HepG2 (cell line): Measurements from ENCODE around the gene SYNJ2. TPM values are rescaled to one million over a fixed set of nuclear protein-coding genes. Genes with fewer than 3 reads are reported as not detected.

Experiments
- AHDC1 ChIP-seq: sonication (generic); formaldehyde crosslinking; IDR thresholded peaks from 2 replicates; pipeline ENCODE4 v1.5.1; 2020; ENCODE audit warnings: mild to moderate bottlenecking, missing genetic modification reagents, borderline replicate concordance
- HDAC6 ChIP-seq: fragments of 200-600 bp; sonication (generic); IDR thresholded peaks from 2 replicates; pipeline ENCODE4 v1.7.0; 2017; ENCODE audit warnings: mild to moderate bottlenecking, antibody characterized with exemption, low read length, low read depth
- SALL2 ChIP-seq: sonication (generic); formaldehyde crosslinking; IDR thresholded peaks from 2 replicates; pipeline ENCODE4 v1.8.1; 2023; ENCODE audit warnings: mild to moderate bottlenecking, missing genetic modification reagents, inconsistent platforms
- ZFP36 ChIP-seq: fragments of 150-350 bp; IDR thresholded peaks from 2 replicates; pipeline ENCODE4 v1.6.1; 2018; ENCODE audit warnings: borderline replicate concordance, low read length, low read depth; ENCODE audit not compliant: partially characterized antibody
- ZNF20 ChIP-seq: sonication (generic); formaldehyde crosslinking; IDR thresholded peaks from 2 replicates; pipeline ENCODE4 v1.4.0; 2020; ENCODE audit warnings: mild to moderate bottlenecking, moderate library complexity, missing genetic modification reagents
- ZNF207 ChIP-seq: fragments of 450-650 bp; IDR thresholded peaks from 2 replicates; pipeline ENCODE4 v1.6.1; 2016; ENCODE audit warnings: antibody characterized with exemption, borderline replicate concordance
- ZNF7 ChIP-seq: IDR thresholded peaks from 2 replicates; pipeline ENCODE4 v1.6.1; 2016; ENCODE audit warnings: missing biosample characterization, missing genetic modification reagents
- polyA plus RNA-seq, 8 experiments: library from polyadenylated mRNA; depleted of rRNA in 3 of 8; stranded (reverse) in 7 of 8; unstranded in 1 of 8; fragments of >200 nt; fragmentation: Illumina TruSeq in 4 of 8; extraction: Trizol in 4 of 8; gene quantifications; 2 replicates each; pipeline versions ENCODE4 v1.2.1 to v1.2.3, GENCODE V29; 2011 to 2016; ENCODE audit warnings: low read depth in 4 of 8, missing spikeins in 1 of 8, mixed read lengths in 1 of 8; ENCODE audit not compliant: insufficient read depth in 1 of 8
- total RNA-seq, 5 experiments: library from RNA; depleted of rRNA; stranded (reverse); fragments of >200 nt; fragmentation: Illumina TruSeq; extraction: Trizol; gene quantifications; 2 replicates each; pipeline ENCODE4 v1.2.3, GENCODE V29; 2016; ENCODE audit warnings: low read depth in 1 of 5
- TF ChIP-seq, protein P1 (sequence below): sonication (generic); formaldehyde crosslinking; IDR thresholded peaks from one replicate; pipeline ENCODE4 v1.5.1; 2020; ENCODE audit warnings: mild to moderate bottlenecking, missing genetic modification reagents; ENCODE audit errors: not compliant biosample characterization
- TF ChIP-seq, protein P2 (sequence below): sonication (generic); formaldehyde crosslinking; IDR thresholded peaks from 2 replicates; pipeline ENCODE4 v1.9.0; 2021; ENCODE audit warnings: missing genetic modification reagents, mild to moderate bottlenecking, borderline replicate concordance

SYNJ2 gene
- total and polyA plus RNA-seq, 2 of the 13 experiments (the other 11 are each of a cell fraction or from before 2014, with no cell fraction given), result 39.1 to 57.6 TPM

- TF ChIP-seq, protein P1, sequence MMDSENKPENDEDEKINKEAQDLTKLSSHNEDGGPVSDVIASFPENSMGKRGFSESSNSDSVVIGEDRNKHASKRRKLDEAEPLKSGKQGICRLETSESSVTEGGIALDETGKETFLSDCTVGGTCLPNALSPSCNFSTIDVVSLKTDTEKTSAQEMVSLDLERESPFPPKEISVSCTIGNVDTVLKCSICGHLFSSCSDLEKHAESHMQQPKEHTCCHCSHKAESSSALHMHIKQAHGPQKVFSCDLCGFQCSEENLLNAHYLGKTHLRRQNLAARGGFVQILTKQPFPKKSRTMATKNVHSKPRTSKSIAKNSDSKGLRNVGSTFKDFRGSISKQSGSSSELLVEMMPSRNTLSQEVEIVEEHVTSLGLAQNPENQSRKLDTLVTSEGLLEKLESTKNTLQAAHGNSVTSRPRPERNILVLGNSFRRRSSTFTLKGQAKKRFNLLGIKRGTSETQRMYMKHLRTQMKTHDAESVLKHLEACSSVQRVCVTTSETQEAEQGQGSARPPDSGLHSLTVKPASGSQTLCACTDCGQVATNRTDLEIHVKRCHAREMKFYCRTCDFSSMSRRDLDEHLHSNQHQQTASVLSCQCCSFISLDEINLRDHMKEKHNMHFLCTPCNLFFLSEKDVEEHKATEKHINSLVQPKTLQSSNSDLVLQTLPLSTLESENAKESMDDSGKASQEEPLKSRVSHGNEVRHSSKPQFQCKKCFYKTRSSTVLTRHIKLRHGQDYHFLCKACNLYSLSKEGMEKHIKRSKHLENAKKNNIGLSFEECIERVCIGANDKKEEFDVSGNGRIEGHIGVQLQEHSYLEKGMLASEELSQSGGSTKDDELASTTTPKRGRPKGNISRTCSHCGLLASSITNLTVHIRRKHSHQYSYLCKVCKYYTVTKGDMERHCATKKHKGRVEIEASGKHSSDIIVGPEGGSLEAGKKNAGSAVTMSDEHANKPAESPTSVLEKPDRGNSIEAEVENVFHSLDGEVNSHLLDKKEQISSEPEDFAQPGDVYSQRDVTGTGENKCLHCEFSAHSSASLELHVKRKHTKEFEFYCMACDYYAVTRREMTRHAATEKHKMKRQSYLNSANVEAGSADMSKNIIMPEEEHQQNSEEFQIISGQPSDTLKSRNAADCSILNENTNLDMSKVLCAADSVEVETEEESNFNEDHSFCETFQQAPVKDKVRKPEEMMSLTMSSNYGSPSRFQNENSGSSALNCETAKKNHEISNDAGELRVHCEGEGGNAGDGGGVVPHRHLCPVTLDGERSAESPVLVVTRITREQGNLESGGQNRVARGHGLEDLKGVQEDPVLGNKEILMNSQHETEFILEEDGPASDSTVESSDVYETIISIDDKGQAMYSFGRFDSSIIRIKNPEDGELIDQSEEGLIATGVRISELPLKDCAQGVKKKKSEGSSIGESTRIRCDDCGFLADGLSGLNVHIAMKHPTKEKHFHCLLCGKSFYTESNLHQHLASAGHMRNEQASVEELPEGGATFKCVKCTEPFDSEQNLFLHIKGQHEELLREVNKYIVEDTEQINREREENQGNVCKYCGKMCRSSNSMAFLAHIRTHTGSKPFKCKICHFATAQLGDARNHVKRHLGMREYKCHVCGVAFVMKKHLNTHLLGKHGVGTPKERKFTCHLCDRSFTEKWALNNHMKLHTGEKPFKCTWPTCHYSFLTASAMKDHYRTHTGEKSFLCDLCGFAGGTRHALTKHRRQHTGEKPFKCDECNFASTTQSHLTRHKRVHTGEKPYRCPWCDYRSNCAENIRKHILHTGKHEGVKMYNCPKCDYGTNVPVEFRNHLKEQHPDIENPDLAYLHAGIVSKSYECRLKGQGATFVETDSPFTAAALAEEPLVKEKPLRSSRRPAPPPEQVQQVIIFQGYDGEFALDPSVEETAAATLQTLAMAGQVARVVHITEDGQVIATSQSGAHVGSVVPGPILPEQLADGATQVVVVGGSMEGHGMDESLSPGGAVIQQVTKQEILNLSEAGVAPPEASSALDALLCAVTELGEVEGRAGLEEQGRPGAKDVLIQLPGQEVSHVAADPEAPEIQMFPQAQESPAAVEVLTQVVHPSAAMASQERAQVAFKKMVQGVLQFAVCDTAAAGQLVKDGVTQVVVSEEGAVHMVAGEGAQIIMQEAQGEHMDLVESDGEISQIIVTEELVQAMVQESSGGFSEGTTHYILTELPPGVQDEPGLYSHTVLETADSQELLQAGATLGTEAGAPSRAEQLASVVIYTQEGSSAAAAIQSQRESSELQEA (CRISPR knock-in tag), result no peak
- TF ChIP-seq AHDC1 (CRISPR knock-in tag) (peak; percentile 90; the same call in 1 of the 2 replicates), ZNF20 (no peak), ZNF7 (CRISPR knock-in tag) (no peak), SALL2 (CRISPR knock-in tag) (no peak; the same call in 1 of the 2 replicates), ZNF207 (no peak), ZFP36 (no peak), HDAC6 (no peak)
- TF ChIP-seq, protein P2, sequence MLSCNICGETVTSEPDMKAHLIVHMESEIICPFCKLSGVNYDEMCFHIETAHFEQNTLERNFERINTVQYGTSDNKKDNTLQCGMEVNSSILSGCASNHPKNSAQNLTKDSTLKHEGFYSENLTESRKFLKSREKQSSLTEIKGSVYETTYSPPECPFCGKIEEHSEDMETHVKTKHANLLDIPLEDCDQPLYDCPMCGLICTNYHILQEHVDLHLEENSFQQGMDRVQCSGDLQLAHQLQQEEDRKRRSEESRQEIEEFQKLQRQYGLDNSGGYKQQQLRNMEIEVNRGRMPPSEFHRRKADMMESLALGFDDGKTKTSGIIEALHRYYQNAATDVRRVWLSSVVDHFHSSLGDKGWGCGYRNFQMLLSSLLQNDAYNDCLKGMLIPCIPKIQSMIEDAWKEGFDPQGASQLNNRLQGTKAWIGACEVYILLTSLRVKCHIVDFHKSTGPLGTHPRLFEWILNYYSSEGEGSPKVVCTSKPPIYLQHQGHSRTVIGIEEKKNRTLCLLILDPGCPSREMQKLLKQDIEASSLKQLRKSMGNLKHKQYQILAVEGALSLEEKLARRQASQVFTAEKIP (CRISPR knock-in tag), result no peak
Observed at GRCh38 chr6:158040051-158040803, 58.6 kb downstream of the SYNJ2 start (continued).
